Panc1 (cell line): ENCODE data around the gene RNF220. TPM values are rescaled to one million over a fixed set of nuclear protein-coding genes. Genes with fewer than 3 reads are reported as not detected.

ENCODE experiments used
- ATAC-seq: fragments of 200-7000 bp; cut with Tn5 transposase; 2 replicates; pipeline ENCODE4 v1.9.1; 2020; ENCODE audit warnings: mild to moderate bottlenecking, moderate library complexity
- BruUV-seq: library from RNA; stranded (reverse); fragments of 400-500 nt; replicated peaks from 2 replicates; lab custom pipeline; 2021; lab: Mats Ljungman, UMichigan
- CTCF ChIA-PET: fragments of 300-600 bp; sonication (Branson Sonifier 250); formaldehyde crosslinking; loops from one replicate; lab custom pipeline; 2022; ENCODE audit warnings: antibody characterized with exemption; lab: Charles Lee
- POLR2A ChIA-PET: fragments of 300-600 bp; sonication (Branson Sonifier 250); formaldehyde crosslinking; loops from one replicate; lab custom pipeline; 2022; ENCODE audit warnings: antibody characterized with exemption; lab: Charles Lee
- DNase-seq: peaks from one replicate; pipeline ENCODE4 v3.0.0-alpha.2; 2010; ENCODE audit warnings: low read depth, low spot score
- H3K27ac ChIP-seq: 2 replicates; pipeline ENCODE4 v1.5.1; 2011; ENCODE audit warnings: mild to moderate bottlenecking, low read length, inconsistent platforms
- H3K27me3 ChIP-seq: fragments of 200-500 bp; sonication (Bioruptor generic); 2 replicates; pipeline ENCODE4 v1.6.0; 2014; ENCODE audit warnings: low read length, inconsistent platforms; ENCODE audit not compliant: control insufficient read depth, insufficient read depth
- H3K36me3 ChIP-seq: fragments of 200-500 bp; sonication (Bioruptor generic); 2 replicates; pipeline ENCODE4 v1.5.1; 2014; ENCODE audit warnings: inconsistent platforms, mild to moderate bottlenecking, low read length, moderate library complexity; ENCODE audit not compliant: control insufficient read depth, insufficient read depth
- H3K4me1 ChIP-seq: 2 replicates; pipeline ENCODE4 v1.5.1; 2011; ENCODE audit warnings: inconsistent platforms, mild to moderate bottlenecking, low read length, moderate library complexity; ENCODE audit not compliant: control insufficient read depth, insufficient read depth
- H3K4me3 ChIP-seq, 2 experiments: 2 replicates each; pipeline ENCODE4 v1.5.1; 2011 to 2012; ENCODE audit warnings: low read depth in 2 of 2, low read length in 2 of 2, mild to moderate bottlenecking in 2 of 2, inconsistent platforms in 1 of 2, moderate library complexity in 1 of 2
- H3K9me3 ChIP-seq: fragments of 200-500 bp; sonication (Bioruptor generic); 2 replicates; pipeline ENCODE4 v1.5.1; 2014; ENCODE audit warnings: low read depth, mild to moderate bottlenecking, inconsistent platforms, low read length, moderate library complexity; ENCODE audit not compliant: control insufficient read depth, insufficient read depth
- POLR2AphosphoS5 ChIP-seq: IDR thresholded peaks from 2 replicates; pipeline ENCODE4 v1.6.1; 2012; ENCODE audit warnings: mild to moderate bottlenecking, low read depth, low read length, moderate library complexity
- SIN3A ChIP-seq: IDR thresholded peaks from 2 replicates; pipeline ENCODE4 v1.6.1; 2012; ENCODE audit warnings: low read depth, mild to moderate bottlenecking, low read length, moderate library complexity, borderline replicate concordance; ENCODE audit not compliant: insufficient read depth
- TCF7L2 ChIP-seq: IDR thresholded peaks from 2 replicates; pipeline ENCODE4 v1.6.1; 2011; ENCODE audit warnings: mild to moderate bottlenecking, low read depth, low read length, inconsistent platforms
- in situ Hi-C: cut with HindIII; loops from 2 replicates; pipeline ENCODE4 v1.10.0; 2016; ENCODE audit warnings: low sequenced_read_pairs, low pct_unique_long_range_greater_than_20kb
- intact Hi-C: fragments of 100-400 bp; cut with micrococcal nuclease; formaldehyde crosslinking; loops from one replicate; pipeline ENCODE4 v1.10.0; 2022; ENCODE audit not compliant: unreplicated experiment
- total RNA-seq: library from RNA; stranded (reverse); gene quantifications from one replicate; pipeline ENCODE4 v1.2.1, GENCODE V29; 2021; ENCODE audit not compliant: unreplicated experiment
- TF ChIP-seq, protein P1 (sequence below), 2 experiments: IDR thresholded peaks; 2 replicates each; pipeline ENCODE4 v1.6.1; 2011 to 2012; ENCODE audit warnings: low read depth in 2 of 2, control low read depth in 1 of 2, low read length in 1 of 2, mild to moderate bottlenecking in 1 of 2, moderate library complexity in 1 of 2; ENCODE audit not compliant: insufficient read depth in 1 of 2
- TF ChIP-seq, protein P2 (sequence below): fragments of 450-650 bp; IDR thresholded peaks from 2 replicates; pipeline ENCODE4 v1.5.1; 2017; ENCODE audit warnings: mild to moderate bottlenecking

The RNF220 gene
- total RNA-seq, 1 experiment from 2014 or later: 64.9 TPM

DNA sequence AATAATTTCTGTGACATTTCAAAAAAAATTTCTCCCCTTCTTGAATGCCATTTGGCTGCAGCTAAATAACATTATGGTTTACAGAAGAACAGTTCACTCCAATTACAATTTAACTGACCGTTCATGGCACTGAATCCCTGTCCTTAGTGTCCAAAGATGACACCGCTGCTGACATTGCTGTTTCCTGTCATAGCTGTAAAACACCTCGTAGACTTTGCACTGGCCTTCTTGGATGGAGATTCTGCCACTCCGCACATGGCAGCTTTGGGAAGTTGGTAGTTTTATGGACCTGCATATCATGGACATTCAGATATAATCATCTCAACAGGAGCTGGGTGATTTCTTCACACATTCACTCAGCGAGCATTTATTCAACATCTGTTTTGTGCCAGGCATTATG lies 274.4 kb downstream of the RNF220 start:
- no TSS peak for BruUV-seq
- Histone ChIP-seq H3K4me1 (peaks cover 7% of the 10 kb centered on the region; the same call in 1 of the 2 replicates), H3K27ac (no peak overlapping the region), H3K36me3 (no peaks in the 10 kb centered on the region), H3K9me3 (no peaks in the 10 kb centered on the region), H3K4me3 (no peak overlapping the region), H3K27me3 (no peaks in the 10 kb centered on the region)
- TF ChIP-seq, protein P1, sequence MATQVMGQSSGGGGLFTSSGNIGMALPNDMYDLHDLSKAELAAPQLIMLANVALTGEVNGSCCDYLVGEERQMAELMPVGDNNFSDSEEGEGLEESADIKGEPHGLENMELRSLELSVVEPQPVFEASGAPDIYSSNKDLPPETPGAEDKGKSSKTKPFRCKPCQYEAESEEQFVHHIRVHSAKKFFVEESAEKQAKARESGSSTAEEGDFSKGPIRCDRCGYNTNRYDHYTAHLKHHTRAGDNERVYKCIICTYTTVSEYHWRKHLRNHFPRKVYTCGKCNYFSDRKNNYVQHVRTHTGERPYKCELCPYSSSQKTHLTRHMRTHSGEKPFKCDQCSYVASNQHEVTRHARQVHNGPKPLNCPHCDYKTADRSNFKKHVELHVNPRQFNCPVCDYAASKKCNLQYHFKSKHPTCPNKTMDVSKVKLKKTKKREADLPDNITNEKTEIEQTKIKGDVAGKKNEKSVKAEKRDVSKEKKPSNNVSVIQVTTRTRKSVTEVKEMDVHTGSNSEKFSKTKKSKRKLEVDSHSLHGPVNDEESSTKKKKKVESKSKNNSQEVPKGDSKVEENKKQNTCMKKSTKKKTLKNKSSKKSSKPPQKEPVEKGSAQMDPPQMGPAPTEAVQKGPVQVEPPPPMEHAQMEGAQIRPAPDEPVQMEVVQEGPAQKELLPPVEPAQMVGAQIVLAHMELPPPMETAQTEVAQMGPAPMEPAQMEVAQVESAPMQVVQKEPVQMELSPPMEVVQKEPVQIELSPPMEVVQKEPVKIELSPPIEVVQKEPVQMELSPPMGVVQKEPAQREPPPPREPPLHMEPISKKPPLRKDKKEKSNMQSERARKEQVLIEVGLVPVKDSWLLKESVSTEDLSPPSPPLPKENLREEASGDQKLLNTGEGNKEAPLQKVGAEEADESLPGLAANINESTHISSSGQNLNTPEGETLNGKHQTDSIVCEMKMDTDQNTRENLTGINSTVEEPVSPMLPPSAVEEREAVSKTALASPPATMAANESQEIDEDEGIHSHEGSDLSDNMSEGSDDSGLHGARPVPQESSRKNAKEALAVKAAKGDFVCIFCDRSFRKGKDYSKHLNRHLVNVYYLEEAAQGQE (IDR thresholded peaks at IDR 0.05; ENCODE audit: insufficient read depth in 1 of 2, low read depth in 2 of 2, low read length in 1 of 2): no peak
- no peak for TF ChIP-seq SIN3A
- TF ChIP-seq, protein P2, sequence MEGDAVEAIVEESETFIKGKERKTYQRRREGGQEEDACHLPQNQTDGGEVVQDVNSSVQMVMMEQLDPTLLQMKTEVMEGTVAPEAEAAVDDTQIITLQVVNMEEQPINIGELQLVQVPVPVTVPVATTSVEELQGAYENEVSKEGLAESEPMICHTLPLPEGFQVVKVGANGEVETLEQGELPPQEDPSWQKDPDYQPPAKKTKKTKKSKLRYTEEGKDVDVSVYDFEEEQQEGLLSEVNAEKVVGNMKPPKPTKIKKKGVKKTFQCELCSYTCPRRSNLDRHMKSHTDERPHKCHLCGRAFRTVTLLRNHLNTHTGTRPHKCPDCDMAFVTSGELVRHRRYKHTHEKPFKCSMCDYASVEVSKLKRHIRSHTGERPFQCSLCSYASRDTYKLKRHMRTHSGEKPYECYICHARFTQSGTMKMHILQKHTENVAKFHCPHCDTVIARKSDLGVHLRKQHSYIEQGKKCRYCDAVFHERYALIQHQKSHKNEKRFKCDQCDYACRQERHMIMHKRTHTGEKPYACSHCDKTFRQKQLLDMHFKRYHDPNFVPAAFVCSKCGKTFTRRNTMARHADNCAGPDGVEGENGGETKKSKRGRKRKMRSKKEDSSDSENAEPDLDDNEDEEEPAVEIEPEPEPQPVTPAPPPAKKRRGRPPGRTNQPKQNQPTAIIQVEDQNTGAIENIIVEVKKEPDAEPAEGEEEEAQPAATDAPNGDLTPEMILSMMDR: no peak
- TF ChIP-seq TCF7L2: no peak
- TF ChIP-seq POLR2AphosphoS5: no peak
- intact Hi-C loops: no loop called here
- ChIA-PET POLR2A (no interaction called here), CTCF (no interaction called here)
- no peak for DNase-seq
- ATAC-seq: no peak
- in situ Hi-C loops: no loop called here

DNA sequence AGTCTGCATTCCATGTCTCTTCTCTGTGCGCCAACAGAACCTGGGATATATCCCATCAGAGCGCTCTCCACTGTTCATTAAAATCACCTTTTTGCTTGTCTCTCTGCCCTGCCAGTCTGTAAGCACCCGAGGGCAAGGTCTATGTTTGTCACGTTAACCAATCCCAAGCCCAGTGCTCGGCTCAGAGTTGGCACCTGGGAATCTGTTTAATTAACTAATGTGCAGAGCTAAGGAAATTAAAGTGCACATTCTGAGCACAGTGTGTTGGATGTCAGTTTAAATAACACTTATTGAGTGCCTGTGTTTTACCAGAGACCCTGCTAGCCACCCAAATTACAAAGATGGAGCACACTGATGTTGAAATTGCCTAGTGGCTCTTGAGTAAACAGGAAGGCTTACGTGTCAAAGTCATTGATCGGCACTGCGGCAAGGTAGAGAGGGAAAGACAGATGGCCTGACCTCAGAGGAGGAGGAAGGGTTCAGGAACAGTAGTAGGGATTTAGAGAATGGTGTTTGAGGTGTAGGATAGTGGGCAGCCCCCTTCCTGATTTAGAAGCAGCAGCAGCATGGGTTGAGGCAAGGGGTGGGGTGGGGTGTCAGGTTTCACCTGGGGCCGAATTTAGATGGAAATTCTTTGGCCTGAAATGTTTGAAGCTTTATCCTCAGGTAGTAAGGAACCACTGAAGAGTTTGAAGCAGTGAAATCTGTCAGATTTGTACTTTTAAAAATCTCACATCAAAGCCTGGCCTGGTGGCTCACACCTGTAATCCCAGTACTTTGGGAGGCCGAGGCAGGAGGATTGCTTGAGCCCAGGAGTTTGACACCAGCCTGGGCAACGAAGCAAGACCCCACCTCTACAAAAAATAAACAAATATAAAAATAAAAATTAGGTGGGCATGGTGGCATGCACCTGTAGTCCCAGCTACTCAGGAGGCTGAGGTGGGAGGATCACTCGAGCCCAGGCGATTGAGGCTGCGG lies 277.1 kb downstream of the RNF220 start:
- POLR2A ChIA-PET: no interaction called here
- intact Hi-C loops: no loop called here
- no TSS peak for BruUV-seq

More for the DNA sequence above, 277.1 kb downstream of the RNF220 start:
- in situ Hi-C loops: no loop called here
- DNase-seq: no peak
- H3K4me3 ChIP-seq: no peak overlapping the region
- no peak overlapping the region for H3K27ac ChIP-seq
- TF ChIP-seq, protein P2: no peak
- TF ChIP-seq, protein P1 (IDR thresholded peaks at IDR 0.05; ENCODE audit: insufficient read depth in 1 of 2, low read depth in 2 of 2, low read length in 1 of 2): no peak
- no peaks in the 10 kb centered on the region for H3K9me3 ChIP-seq
- ATAC-seq: no peak
- no peaks in the 10 kb centered on the region for H3K4me1 ChIP-seq
- H3K36me3 ChIP-seq: no peaks in the 10 kb centered on the region
- no peaks in the 10 kb centered on the region for H3K27me3 ChIP-seq
- CTCF ChIA-PET: no interaction called here
